BLaER1 (cell line): ENCODE results near the gene ECI1.
A peak's percentile ranks its signal among the peaks of the same experiment; 100 is the strongest.

Source experiments
- H3K27ac ChIP-seq: shearing (Covaris generic); formaldehyde crosslinking; 2 replicates; pipeline ENCODE4 v1.8.1; 2022
- H3K27me3 ChIP-seq: shearing (Covaris generic); formaldehyde crosslinking; 2 replicates; pipeline ENCODE4 v1.8.1; 2022
- H3K36me3 ChIP-seq: shearing (Covaris generic); formaldehyde crosslinking; 2 replicates; pipeline ENCODE4 v1.8.1; 2022
- H3K4me1 ChIP-seq: shearing (Covaris generic); formaldehyde crosslinking; 2 replicates; pipeline ENCODE4 v1.8.1; 2022
- H3K4me2 ChIP-seq: shearing (Covaris generic); formaldehyde crosslinking; 2 replicates; pipeline ENCODE4 v1.8.1; 2022
- H3K4me3 ChIP-seq: shearing (Covaris generic); formaldehyde crosslinking; 2 replicates; pipeline ENCODE4 v1.8.1; 2022
- H3K9ac ChIP-seq: shearing (Covaris generic); formaldehyde crosslinking; 2 replicates; pipeline ENCODE4 v1.8.1; 2022
- H3K9me3 ChIP-seq: shearing (Covaris generic); formaldehyde crosslinking; 2 replicates; pipeline ENCODE4 v1.8.1; 2022
- H4K20me1 ChIP-seq: shearing (Covaris generic); formaldehyde crosslinking; 2 replicates; pipeline ENCODE4 v1.8.1; 2022
- Cebpa-rat ChIP-seq: shearing (Covaris generic); IDR thresholded peaks from 2 replicates; pipeline ENCODE4 v1.8.1; 2022

Gene ECI1

DNA sequence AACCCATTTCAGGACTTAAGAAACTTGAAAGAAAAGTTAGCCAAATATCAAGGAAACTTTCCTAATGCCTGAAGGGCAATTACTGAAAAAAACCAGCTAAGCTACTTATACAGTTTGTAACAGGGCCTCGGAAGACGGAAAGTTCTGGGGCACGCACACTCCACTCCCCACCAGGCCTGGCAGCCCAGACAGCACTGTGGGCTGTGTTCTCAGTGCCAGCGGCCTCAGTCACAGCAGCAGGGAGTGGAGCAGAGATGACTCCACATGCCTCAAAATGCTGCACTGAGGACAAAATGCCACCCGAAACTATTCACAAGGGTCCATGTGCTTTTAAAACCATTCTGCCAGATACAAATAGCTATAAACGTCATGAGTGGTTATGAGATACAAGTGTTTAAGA lies 6.3 kb upstream of the ECI1 start:
- Histone ChIP-seq H3K4me1 (0 out of 2 replicates have a peak, but pooled peaks cover under 1% of the 10 kb centered on the region), H3K9me3 (no peaks in the 10 kb centered on the region), H3K4me3 (no peak overlapping the region), H3K27ac (no peak overlapping the region), H3K9ac (no peak overlapping the region; the same call in 1 of the 2 replicates), H4K20me1 (peaks cover 97% of the 10 kb centered on the region), H3K27me3 (no peaks in the 10 kb centered on the region), H3K4me2 (no peak overlapping the region), H3K36me3 (peaks cover 100% of the 10 kb centered on the region)
- no peak for TF ChIP-seq Cebpa-rat

DNA sequence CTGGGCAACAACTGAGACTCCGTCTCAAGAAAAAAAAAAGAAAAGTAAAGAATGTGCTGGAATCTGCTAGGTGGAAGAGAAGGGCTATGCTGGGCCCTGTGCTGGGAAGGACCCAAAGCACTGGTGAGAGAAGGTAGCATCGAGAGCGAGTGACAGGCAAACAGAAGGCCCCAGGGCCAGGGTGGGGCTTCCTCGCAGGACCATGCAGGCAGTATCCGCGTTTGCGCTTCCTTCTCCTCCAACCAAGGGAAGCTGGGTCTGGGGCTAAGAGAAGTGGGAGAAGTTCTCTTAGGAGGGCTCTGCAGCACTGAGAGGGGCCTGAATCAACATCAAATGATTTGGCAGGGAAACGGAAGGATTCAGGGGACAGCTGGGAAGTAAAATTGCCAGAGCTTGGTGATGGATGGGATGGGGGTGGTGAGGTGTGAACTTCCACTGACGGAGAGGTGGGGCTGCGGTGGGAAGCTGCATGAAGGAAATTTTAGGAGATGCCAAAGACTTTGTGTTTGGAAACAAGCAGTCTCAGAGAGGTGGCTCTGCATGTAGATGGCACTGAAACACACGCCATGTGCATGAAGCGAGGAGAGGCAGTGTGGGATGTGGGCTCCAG lies 5.2 kb upstream of the ECI1 start:
- Histone ChIP-seq H3K4me3 (no peak overlapping the region), H3K36me3 (peaks cover 99% of the 10 kb centered on the region), H3K9me3 (no peaks in the 10 kb centered on the region), H3K27ac (no peak overlapping the region), H3K27me3 (no peaks in the 10 kb centered on the region), H3K4me2 (no peak overlapping the region), H4K20me1 (peaks cover 97% of the 10 kb centered on the region), H3K4me1 (peaks cover 11% of the 10 kb centered on the region), H3K9ac (0 out of 2 replicates have a peak overlapping the region, but pooled peaks have one; percentile 10)
- TF ChIP-seq Cebpa-rat: no peak

DNA sequence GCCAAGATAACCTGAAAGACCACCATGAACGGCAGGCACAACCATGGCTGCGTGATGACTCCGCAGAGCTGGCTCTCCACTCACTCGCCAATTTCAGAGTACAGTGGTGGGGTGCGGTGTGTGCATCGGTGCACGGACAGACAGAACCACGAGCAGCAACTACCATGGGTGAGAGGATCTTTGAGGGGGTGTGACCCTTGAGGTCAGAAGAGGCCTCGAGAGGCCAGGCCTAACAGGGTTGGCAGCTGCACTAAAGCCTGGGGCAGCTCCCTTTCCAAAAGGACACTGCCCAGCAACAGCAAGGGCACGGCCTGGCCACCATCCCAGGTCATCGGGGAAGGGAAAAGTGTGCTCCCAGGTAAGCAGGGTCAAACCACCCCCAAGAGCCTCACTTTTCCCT lies 1.9 kb upstream of the ECI1 start:
- Histone ChIP-seq H3K4me3 (no peak overlapping the region), H3K27me3 (no peaks in the 10 kb centered on the region), H3K4me2 (no peak overlapping the region), H4K20me1 (peaks cover 69% of the 10 kb centered on the region), H3K9me3 (no peaks in the 10 kb centered on the region), H3K4me1 (peaks cover 30% of the 10 kb centered on the region), H3K27ac (no peak overlapping the region), H3K36me3 (peaks cover 77% of the 10 kb centered on the region), H3K9ac (no peak overlapping the region)
- TF ChIP-seq Cebpa-rat: no peak

DNA sequence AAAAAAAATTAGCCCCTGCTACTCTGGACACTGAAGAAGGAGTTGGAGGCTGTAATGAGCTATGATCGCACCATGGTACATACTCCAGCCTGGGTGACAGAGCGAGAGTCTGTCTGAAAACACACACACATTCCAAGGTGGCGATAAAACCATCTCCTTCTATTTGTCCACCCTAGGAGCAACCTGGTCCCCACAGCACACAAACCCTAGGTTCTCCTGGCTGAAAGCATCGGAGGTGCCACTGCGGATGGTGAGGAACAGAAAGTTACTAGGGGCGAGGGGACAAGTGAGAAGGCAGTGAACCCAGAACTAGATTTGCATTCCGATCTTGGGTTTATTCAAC lies 1.4 kb upstream of the ECI1 start:
- Histone ChIP-seq H3K4me1 (peaks cover 30% of the 10 kb centered on the region), H3K27me3 (no peaks in the 10 kb centered on the region), H3K36me3 (peaks cover 76% of the 10 kb centered on the region), H3K4me2 (no peak overlapping the region), H3K4me3 (no peak overlapping the region), H3K9ac (0 out of 2 replicates have a peak overlapping the region, but pooled peaks have one; percentile 93), H3K27ac (no peak overlapping the region), H4K20me1 (peaks cover 67% of the 10 kb centered on the region), H3K9me3 (no peaks in the 10 kb centered on the region)
- no peak for TF ChIP-seq Cebpa-rat

DNA sequence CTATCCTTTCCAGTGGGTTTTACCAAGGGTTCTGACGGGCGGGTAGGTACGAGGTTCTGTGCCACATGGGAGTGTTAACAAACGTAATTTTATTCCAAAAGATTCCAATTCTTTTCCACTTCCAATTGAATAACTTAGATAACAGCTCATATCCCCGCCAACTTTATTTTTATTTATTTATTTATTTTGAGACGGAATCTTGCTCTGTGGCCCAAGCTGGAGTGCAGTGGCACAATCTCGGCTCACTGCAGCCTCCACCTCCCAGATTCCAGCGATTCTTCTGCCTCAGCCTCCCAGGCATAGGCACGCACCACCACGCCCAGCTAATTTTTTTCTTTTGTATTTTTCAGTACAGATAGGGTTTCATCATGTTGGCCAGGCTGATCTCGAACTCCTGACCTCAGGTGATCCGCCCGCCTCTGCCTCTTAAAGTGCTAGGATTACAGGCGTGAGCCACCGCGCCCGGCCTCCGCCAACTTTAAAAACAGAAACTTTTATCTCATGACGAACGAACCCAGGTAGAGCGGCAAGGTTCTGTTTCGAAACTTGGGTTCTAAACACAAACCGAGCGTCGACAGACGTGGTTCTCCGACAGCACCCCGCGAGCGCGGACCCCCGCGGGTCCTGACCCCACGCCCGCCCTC lies 613 bp downstream of the ECI1 start:
- TF ChIP-seq Cebpa-rat: no peak
- Histone ChIP-seq H3K4me2 (peak overlapping the region; percentile 91), H3K27ac (peak overlapping the region; percentile 93), H3K9ac (peak overlapping the region; percentile 93), H4K20me1 (peaks cover 55% of the 10 kb centered on the region), H3K9me3 (no peaks in the 10 kb centered on the region), H3K27me3 (no peaks in the 10 kb centered on the region), H3K4me1 (peaks cover 30% of the 10 kb centered on the region), H3K36me3 (peaks cover 76% of the 10 kb centered on the region), H3K4me3 (peak overlapping the region; percentile 84)

DNA sequence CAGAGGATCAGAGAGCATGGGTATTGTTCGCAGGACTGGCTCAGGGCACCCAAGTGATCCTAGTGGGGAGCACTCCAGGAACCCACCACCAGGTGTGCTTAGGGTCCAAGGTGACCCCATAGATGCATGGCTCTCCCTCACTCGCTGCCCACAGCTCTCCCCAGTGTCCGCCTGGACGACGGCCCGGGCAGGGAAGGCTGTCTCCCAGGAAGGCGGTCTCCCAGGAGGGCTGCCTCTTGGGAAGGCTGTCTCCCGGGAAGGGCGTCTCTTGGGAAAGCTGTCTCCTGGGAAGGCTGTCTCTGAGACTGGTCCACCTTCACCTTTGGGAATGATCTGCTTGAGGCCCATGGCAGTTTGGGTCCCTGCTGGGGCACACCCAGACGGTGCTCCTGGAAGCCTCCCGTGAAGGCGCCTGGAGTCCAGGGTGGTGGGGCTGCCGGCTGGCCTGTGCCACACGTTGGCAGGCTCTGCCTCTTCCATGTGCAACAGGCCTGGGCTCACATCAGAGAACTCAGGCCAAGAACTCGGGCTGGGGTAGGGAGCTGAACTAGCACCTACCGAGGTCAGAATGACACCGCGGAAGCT lies 5.0 kb downstream of the ECI1 start:
- no peak overlapping the region for H3K9ac ChIP-seq
- H3K36me3 ChIP-seq: peaks cover 79% of the 10 kb centered on the region
- peaks cover 45% of the 10 kb centered on the region for H4K20me1 ChIP-seq
- peaks cover 29% of the 10 kb centered on the region for H3K4me1 ChIP-seq
- H3K9me3 ChIP-seq: no peaks in the 10 kb centered on the region
- H3K4me2 ChIP-seq: no peak overlapping the region
- H3K27ac ChIP-seq: no peak overlapping the region
- no peak for TF ChIP-seq Cebpa-rat
- H3K27me3 ChIP-seq: no peaks in the 10 kb centered on the region
- no peak overlapping the region for H3K4me3 ChIP-seq

DNA sequence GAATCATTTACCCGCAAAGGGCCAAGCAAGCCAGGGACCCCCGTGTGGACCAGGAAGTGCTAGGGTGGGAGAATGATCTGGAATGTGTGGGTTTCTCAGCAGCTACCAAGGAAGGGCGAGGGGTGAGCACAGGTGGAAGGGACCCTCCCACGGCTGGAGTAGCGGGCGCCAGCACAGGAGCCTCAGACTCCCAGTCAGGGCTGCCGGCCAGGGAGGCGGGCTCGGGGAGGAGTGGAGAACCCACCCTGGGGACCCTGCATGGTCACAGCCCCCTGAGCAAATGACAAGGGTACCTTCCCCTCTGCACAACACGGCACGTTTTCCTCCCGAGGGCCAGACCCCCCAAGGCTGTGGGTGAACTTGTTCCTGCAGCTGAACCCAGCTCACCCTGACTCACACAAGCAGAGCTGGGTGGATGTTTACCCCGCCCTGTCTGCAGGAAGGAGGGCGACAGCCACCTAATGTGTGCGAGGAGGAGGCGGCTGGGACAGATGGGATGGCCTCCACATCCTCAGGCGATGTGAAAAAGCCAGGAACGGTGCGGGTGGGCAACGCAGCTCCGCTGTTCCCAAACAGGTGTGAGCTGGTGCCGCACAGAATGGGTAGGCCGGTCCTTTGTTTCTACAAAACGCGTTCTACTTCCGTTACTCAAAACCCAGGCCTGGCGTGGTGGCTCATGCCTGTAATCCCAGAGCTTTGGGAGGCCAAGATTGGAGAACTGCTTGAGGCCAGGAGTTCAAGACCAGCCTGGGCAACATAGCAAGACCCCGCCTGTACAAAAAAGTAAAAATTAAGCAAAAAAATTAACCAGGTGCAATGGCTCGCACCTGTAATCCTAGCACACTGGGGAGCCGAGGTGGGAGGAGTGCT lies 6.2 kb downstream of the ECI1 start:
- peaks cover 46% of the 10 kb centered on the region for H4K20me1 ChIP-seq
- peaks cover 24% of the 10 kb centered on the region for H3K4me1 ChIP-seq
- H3K27me3 ChIP-seq: no peaks in the 10 kb centered on the region
- H3K9ac ChIP-seq: no peak overlapping the region
- no peaks in the 10 kb centered on the region for H3K9me3 ChIP-seq
- no peak overlapping the region for H3K27ac ChIP-seq
- H3K4me2 ChIP-seq: no peak overlapping the region
- H3K4me3 ChIP-seq: no peak overlapping the region
- no peak for TF ChIP-seq Cebpa-rat
- H3K36me3 ChIP-seq: peaks cover 86% of the 10 kb centered on the region

DNA sequence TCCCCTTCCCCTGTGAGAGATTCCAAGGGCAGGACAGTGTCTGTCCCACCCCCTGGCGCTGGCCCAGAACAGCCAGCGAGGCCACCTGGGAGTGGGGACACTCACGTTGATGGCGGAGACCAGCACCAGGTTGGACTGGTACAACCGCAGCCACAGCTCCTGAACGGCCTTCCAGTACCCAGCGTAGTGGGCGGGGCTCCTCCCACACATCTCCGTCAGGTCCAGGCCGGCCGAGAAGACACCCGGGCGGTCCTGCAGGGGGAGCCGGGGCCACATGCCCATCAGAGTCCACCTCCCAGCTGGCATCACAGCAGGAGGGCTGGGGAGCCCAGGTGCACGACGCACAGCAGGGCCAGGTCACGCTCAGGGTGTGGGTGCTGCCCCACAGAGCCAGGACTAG lies 7.1 kb downstream of the ECI1 start:
- Histone ChIP-seq H3K9me3 (no peaks in the 10 kb centered on the region), H3K27me3 (no peaks in the 10 kb centered on the region), H3K36me3 (peaks cover 93% of the 10 kb centered on the region), H3K9ac (no peak overlapping the region), H3K4me2 (no peak overlapping the region), H3K27ac (no peak overlapping the region), H3K4me3 (no peak overlapping the region), H4K20me1 (peaks cover 55% of the 10 kb centered on the region), H3K4me1 (peaks cover 15% of the 10 kb centered on the region)
- no peak for TF ChIP-seq Cebpa-rat

DNA sequence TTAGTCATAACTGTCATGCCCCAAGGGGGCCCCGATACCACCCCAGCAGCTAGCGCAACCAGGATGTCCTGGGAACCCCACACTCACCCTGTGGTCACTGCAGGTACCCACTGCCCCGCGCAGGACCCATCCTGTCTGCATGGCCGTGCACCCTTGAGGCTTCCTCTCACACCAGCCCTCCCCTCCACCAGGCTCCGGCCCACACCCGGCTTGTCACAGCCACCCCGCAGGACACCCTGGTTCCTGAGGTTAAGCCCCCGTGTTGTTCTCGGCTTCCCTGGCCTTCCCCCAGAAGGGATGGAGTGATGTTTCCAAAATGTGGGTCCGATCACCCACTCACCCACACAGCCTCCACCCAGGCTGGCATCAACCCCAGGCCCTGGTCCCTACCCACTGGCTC lies 7.6 kb downstream of the ECI1 start:
- no peak overlapping the region for H3K27ac ChIP-seq
- H3K36me3 ChIP-seq: peaks cover 93% of the 10 kb centered on the region
- H3K9ac ChIP-seq: no peak overlapping the region
- H3K4me2 ChIP-seq: no peak overlapping the region
- no peak overlapping the region for H3K4me3 ChIP-seq
- peaks cover 12% of the 10 kb centered on the region for H3K4me1 ChIP-seq
- peaks cover 60% of the 10 kb centered on the region for H4K20me1 ChIP-seq
- no peak for TF ChIP-seq Cebpa-rat
- H3K9me3 ChIP-seq: no peaks in the 10 kb centered on the region
- H3K27me3 ChIP-seq: no peaks in the 10 kb centered on the region

DNA sequence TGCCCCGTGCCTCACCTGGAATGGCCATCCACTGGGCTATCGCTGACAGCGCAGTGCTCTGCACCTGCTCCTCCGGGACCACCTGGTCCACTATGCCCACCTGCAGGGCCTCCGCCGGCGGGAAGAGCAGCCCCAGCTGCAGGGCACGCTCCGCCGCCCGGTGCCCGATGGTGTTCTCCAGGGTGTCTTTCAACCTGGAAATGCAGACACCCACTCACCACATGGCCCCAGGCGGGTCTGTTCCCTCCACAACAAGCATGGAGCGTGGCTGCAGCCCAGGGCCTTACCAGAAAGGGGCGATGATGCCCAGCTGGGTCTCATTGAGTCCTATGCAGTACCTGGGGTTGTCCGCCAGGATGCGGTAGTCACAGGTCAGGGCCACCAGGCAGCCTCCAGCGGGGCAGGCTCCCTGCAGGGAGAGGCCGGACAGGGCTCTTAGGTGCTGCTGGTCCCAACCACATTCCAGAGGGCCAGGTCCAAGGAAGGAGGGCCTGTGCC lies 8.3 kb downstream of the ECI1 start:
- no peaks in the 10 kb centered on the region for H3K9me3 ChIP-seq
- H3K27ac ChIP-seq: no peak overlapping the region
- H3K36me3 ChIP-seq: peaks cover 92% of the 10 kb centered on the region
- peaks cover 12% of the 10 kb centered on the region for H3K4me1 ChIP-seq
- TF ChIP-seq Cebpa-rat: no peak
- H3K4me3 ChIP-seq: no peak overlapping the region
- no peak overlapping the region for H3K4me2 ChIP-seq
- H3K9ac ChIP-seq: no peak overlapping the region
- peaks cover 3% of the 10 kb centered on the region; the same call in 1 of the 2 replicates for H3K27me3 ChIP-seq
- H4K20me1 ChIP-seq: peaks cover 60% of the 10 kb centered on the region
